ENCODE data around the gene PI4KA. TPM values are rescaled to one million over a fixed set of nuclear protein-coding genes. Genes with fewer than 3 reads are reported as not detected.

The PI4KA gene
- total and polyA plus RNA-seq, 8 donors, result 22.7 to 174 (median 55.4) TPM

DNA sequence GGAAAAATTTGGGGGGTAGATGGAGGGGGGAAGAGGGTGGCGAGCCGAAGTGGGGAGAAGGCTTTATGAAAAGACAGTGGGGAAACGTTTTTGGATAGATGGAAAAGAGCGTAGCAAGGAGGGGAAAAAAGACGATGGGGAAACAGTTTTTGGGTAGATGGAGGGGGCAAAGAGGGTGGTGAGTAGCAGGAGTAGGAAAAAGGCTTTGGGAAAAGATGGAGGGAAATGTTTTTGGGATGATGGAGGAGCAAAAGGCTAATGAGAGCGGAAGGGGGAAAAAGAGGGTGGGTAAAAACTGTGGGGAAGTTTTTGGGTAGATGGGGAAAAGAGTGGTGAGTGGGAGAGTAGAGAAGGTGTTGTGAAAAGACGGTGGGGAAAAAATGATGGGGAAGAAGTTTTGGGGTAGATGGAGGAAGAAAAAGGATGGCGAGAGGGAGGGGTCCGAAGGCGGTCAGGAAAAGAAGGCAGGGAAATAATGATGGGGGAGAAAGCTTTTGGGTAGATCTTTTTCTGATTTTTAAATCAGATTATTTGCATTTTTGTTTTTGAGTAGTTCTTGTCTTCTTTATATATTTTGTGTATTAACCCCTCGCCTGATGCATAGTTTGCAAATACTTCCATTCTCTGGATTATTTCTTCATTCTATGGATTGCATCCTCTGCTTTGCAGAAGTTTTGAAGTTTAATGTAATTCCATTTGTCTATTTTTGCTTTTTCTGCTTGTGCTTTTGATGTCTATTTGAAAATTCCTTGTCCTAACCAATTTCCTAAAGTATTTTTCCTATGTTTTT lies 200.0 kb downstream of the PI4KA start:
- Histone ChIP-seq H3K36me3 (no peaks in the 10 kb centered on the region), H3K27me3 (peaks cover 0 to 5% (median 0%) of the 10 kb centered on the region in 3 donors), H3K9me3 (peaks cover 0 to 7% (median 2%) of the 10 kb centered on the region in 4 donors), H3K4me1 (no peaks in the 10 kb centered on the region), H3K4me3 (no peak overlapping the region), H3K27ac (no peak overlapping the region)
- intact Hi-C loops (cut with DNase I; ENCODE audit: low total_unique reads), result no loop called here
- TF ChIP-seq POLR2AphosphoS5 (IDR thresholded peaks at IDR 0.05) (no peak), POLR2A (IDR thresholded peaks at IDR 0.05) (no peak), EP300 (IDR thresholded peaks at IDR 0.05) (no peak)
- TF ChIP-seq, protein P1, sequence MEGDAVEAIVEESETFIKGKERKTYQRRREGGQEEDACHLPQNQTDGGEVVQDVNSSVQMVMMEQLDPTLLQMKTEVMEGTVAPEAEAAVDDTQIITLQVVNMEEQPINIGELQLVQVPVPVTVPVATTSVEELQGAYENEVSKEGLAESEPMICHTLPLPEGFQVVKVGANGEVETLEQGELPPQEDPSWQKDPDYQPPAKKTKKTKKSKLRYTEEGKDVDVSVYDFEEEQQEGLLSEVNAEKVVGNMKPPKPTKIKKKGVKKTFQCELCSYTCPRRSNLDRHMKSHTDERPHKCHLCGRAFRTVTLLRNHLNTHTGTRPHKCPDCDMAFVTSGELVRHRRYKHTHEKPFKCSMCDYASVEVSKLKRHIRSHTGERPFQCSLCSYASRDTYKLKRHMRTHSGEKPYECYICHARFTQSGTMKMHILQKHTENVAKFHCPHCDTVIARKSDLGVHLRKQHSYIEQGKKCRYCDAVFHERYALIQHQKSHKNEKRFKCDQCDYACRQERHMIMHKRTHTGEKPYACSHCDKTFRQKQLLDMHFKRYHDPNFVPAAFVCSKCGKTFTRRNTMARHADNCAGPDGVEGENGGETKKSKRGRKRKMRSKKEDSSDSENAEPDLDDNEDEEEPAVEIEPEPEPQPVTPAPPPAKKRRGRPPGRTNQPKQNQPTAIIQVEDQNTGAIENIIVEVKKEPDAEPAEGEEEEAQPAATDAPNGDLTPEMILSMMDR (IDR thresholded peaks at IDR 0.05), result no peak
- 64 to 83% (median 80%) methylated on average over 11 of the region's 11 CpGs for WGBS, 5 donors
- no peak for DNase-seq

DNA sequence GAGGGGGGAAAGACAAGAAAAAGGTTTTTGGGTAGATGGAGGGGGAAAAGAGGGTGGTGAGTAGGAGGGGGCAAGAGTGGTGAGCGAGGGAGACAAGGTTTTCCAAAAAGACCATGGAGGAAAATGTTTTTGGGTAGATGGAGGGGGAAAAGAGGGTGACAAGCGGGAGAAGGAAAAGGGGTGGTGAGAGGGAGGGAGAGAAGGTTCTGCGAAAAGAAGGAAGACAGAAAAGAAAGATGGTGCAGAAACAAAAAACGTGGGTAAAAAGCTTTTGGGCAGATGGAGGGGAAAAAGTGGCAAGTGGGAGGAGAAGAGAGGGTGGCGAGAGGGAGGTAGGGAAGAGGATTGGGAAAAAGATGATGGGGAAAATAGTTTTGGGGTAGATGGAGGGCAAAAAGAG lies 200.6 kb downstream of the PI4KA start:
- intact Hi-C loops (cut with DNase I; ENCODE audit: low total_unique reads), result no loop called here
- Histone ChIP-seq H3K9me3 (peaks cover 0 to 2% (median 0%) of the 10 kb centered on the region in 4 donors), H3K4me3 (no peak overlapping the region), H3K4me1 (no peaks in the 10 kb centered on the region), H3K36me3 (no peaks in the 10 kb centered on the region), H3K27ac (no peak overlapping the region), H3K27me3 (peaks cover 0 to 3% (median 0%) of the 10 kb centered on the region in 3 donors)
- no peak for DNase-seq
- TF ChIP-seq EP300 (IDR thresholded peaks at IDR 0.05), result no peak
- TF ChIP-seq, protein P1 (IDR thresholded peaks at IDR 0.05), result no peak
- no peak for TF ChIP-seq POLR2AphosphoS5 (IDR thresholded peaks at IDR 0.05)
- no peak for TF ChIP-seq POLR2A (IDR thresholded peaks at IDR 0.05)
- 64 to 76% (median 70%) methylated on average over 5 of the region's 5 CpGs for WGBS, 5 donors

Other genes starting within 250 kb of the PI4KA start
- gene SERPIND1, start 84.7 kb downstream of the PI4KA start, total RNA-seq, result under 1 TPM in 1 of 5 donors, not detected in 4; 0.55 TPM
- gene SERPIND1, start 84.7 kb downstream of the PI4KA start, polyA plus RNA-seq, result under 1 TPM in 2 of 3 donors, not detected in 1; 0.10 to 0.46 TPM
- gene SNAP29, start 196 bp upstream of the PI4KA start, total RNA-seq, result 10 to 100 TPM in 4 of 5 donors, 1 to 10 TPM in 1; 8.8 to 22.8 (median 11.1) TPM
- 10 to 100 TPM; 16.7 to 24.0 (median 17.1) TPM for gene SNAP29, start 196 bp upstream of the PI4KA start, polyA plus RNA-seq
- gene CRKL, start 58.6 kb upstream of the PI4KA start, total RNA-seq, result 10 to 100 TPM; 17.0 to 60.3 (median 26.3) TPM
- 10 to 100 TPM; 11.6 to 12.5 (median 11.7) TPM for gene CRKL, start 58.6 kb upstream of the PI4KA start, polyA plus RNA-seq
- 100 to 1,000 TPM in 1 of 5 donors, under 1 TPM in 1, not detected in 3; 0.55 to 157 TPM for gene AIFM3, start 108.4 kb upstream of the PI4KA start, total RNA-seq
- gene AIFM3, start 108.4 kb upstream of the PI4KA start, polyA plus RNA-seq, result 1 to 10 TPM in 2 of 3 donors, under 1 TPM in 1; 0.75 to 4.1 (median 2.1) TPM
- 100 to 1,000 TPM in 1 of 5 donors, 10 to 100 TPM in 4; 21.6 to 148 (median 43.5) TPM for gene LZTR1, start 123.5 kb upstream of the PI4KA start, total RNA-seq
- gene LZTR1, start 123.5 kb upstream of the PI4KA start, polyA plus RNA-seq, result 10 to 100 TPM; 13.7 to 33.7 (median 17.7) TPM
- 10 to 100 TPM in 4 of 5 donors, 1 to 10 TPM in 1; 5.8 to 57.2 (median 17.4) TPM for gene THAP7, start 143.3 kb upstream of the PI4KA start, total RNA-seq
- gene THAP7, start 143.3 kb upstream of the PI4KA start, polyA plus RNA-seq, result 10 to 100 TPM; 39.6 to 45.1 (median 44.7) TPM
- under 1 TPM in 1 of 5 donors, not detected in 4; 0.55 TPM for gene P2RX6, start 156.4 kb upstream of the PI4KA start, total RNA-seq
- gene P2RX6, start 156.4 kb upstream of the PI4KA start, polyA plus RNA-seq, result under 1 TPM in 2 of 3 donors, not detected in 1; 0.10 to 0.31 TPM
- gene SLC7A4, start 173.8 kb upstream of the PI4KA start, total RNA-seq, result under 1 TPM in 1 of 5 donors, not detected in 4; 0.18 TPM
- gene SLC7A4, start 173.8 kb upstream of the PI4KA start, polyA plus RNA-seq, result 1 to 10 TPM in 1 of 3 donors, under 1 TPM in 1, not detected in 1; 0.12 to 1.0 TPM
- not detected for gene LRRC74B, start 187.1 kb upstream of the PI4KA start, total RNA-seq
- not detected for gene LRRC74B, start 187.1 kb upstream of the PI4KA start, polyA plus RNA-seq

All from stomach (tissue), 9 donors.